Activated naive CD4-positive, alpha-beta T cell treated with anti-CD3 and anti-CD28 coated beads, Interleukin-2, amount 50 U/mL, for 24 hours (primary cell): Measurements from ENCODE around the gene C1orf21.
"Not testable (repeated sequence)": the region's sequence is repeated elsewhere in the genome, so short reads cannot be mapped to it uniquely, and the experiment has no call there.

Source experiments
- H3K27ac Mint-ChIP-seq: one replicate; pipeline ENCODE4 v1.8.0; 2021; ENCODE audit warnings: mild to moderate bottlenecking, mixed read lengths
- H3K27me3 Mint-ChIP-seq: one replicate; pipeline ENCODE4 v1.8.0; 2021; ENCODE audit warnings: mixed read lengths
- H3K36me3 Mint-ChIP-seq: one replicate; pipeline ENCODE4 v1.8.0; 2021; ENCODE audit warnings: mixed read lengths
- H3K4me1 Mint-ChIP-seq: one replicate; pipeline ENCODE4 v1.8.0; 2021; ENCODE audit warnings: mixed read lengths
- H3K4me3 Mint-ChIP-seq: one replicate; pipeline ENCODE4 v1.8.0; 2021; ENCODE audit warnings: mild to moderate bottlenecking, mixed read lengths
- H3K9me3 Mint-ChIP-seq: one replicate; pipeline ENCODE4 v1.8.0; 2021; ENCODE audit warnings: mixed read lengths

Gene C1orf21

GRCh38 chr1:184386312-184387068 is at the start of gene C1orf21:
TSS of gene C1orf21 (plus strand) at chr1:184387029. CDS start at chr1:184477510, 90,481 bp downstream.
- Mint-ChIP-seq H3K27ac (no peak within 1 kb of the TSS), H3K4me1 (peaks cover 16% of the 10 kb centered on the region), H3K27me3 (peaks cover 55% of the 10 kb centered on the region), H3K36me3 (no peaks in the 10 kb centered on the region), H3K4me3 (peak within 1 kb of the TSS; percentile 83), H3K9me3 (no peaks in the 10 kb centered on the region)

- not testable (repeated sequence) for H3K36me3 Mint-ChIP-seq, H3K27ac Mint-ChIP-seq, H3K9me3 Mint-ChIP-seq, H3K27me3 Mint-ChIP-seq, H3K4me3 Mint-ChIP-seq, H3K4me1 Mint-ChIP-seq
Observed at GRCh38 chr1:184337865-184338264, 49.0 kb upstream of the C1orf21 start.

GRCh38 chr1:184340984-184341383 is 45.8 kb upstream of the C1orf21 start:
- Mint-ChIP-seq H3K36me3 (no peaks in the 10 kb centered on the region), H3K4me3 (no peak overlapping the region), H3K27ac (no peak overlapping the region), H3K4me1 (no peaks in the 10 kb centered on the region), H3K27me3 (peaks cover 6% of the 10 kb centered on the region), H3K9me3 (peaks cover 9% of the 10 kb centered on the region)

GRCh38 chr1:184350573-184350972 is 36.3 kb upstream of the C1orf21 start:
- H3K27me3 Mint-ChIP-seq = peaks cover 16% of the 10 kb centered on the region
- no peaks in the 10 kb centered on the region for H3K9me3 Mint-ChIP-seq
- no peak overlapping the region for H3K27ac Mint-ChIP-seq
- no peaks in the 10 kb centered on the region for H3K4me1 Mint-ChIP-seq
- H3K4me3 Mint-ChIP-seq = no peak overlapping the region
- no peaks in the 10 kb centered on the region for H3K36me3 Mint-ChIP-seq

- no peaks in the 10 kb centered on the region for H3K9me3 Mint-ChIP-seq
- peaks cover 16% of the 10 kb centered on the region for H3K27me3 Mint-ChIP-seq
- H3K4me3 Mint-ChIP-seq = no peak overlapping the region
- no peaks in the 10 kb centered on the region for H3K36me3 Mint-ChIP-seq
- H3K4me1 Mint-ChIP-seq = no peaks in the 10 kb centered on the region
- H3K27ac Mint-ChIP-seq = no peak overlapping the region
Observed at GRCh38 chr1:184351416-184351975, 35.3 kb upstream of the C1orf21 start.

- H3K4me1 Mint-ChIP-seq = no peaks in the 10 kb centered on the region
Observed at GRCh38 chr1:184352776-184353175, 34.1 kb upstream of the C1orf21 start.

GRCh38 chr1:184354719-184355118 is 32.1 kb upstream of the C1orf21 start:
- H3K36me3 Mint-ChIP-seq = no peaks in the 10 kb centered on the region
- H3K27me3 Mint-ChIP-seq = peaks cover 18% of the 10 kb centered on the region
- H3K4me1 Mint-ChIP-seq = no peaks in the 10 kb centered on the region
- H3K4me3 Mint-ChIP-seq = no peak overlapping the region
- no peaks in the 10 kb centered on the region for H3K9me3 Mint-ChIP-seq
- H3K27ac Mint-ChIP-seq = no peak overlapping the region

More at GRCh38 chr1:184352776-184353175, 34.1 kb upstream of the C1orf21 start:
- Mint-ChIP-seq H3K4me3 (no peak overlapping the region), H3K27ac (no peak overlapping the region), H3K9me3 (no peaks in the 10 kb centered on the region), H3K27me3 (peaks cover 18% of the 10 kb centered on the region), H3K36me3 (no peaks in the 10 kb centered on the region)

GRCh38 chr1:184356891-184357290 is 29.9 kb upstream of the C1orf21 start:
- Mint-ChIP-seq H3K36me3 (no peaks in the 10 kb centered on the region), H3K4me1 (no peaks in the 10 kb centered on the region), H3K4me3 (no peak overlapping the region)

GRCh38 chr1:184358256-184358655 is 28.6 kb upstream of the C1orf21 start:
- no peaks in the 10 kb centered on the region for H3K4me1 Mint-ChIP-seq
- peaks cover 16% of the 10 kb centered on the region for H3K27me3 Mint-ChIP-seq

More at GRCh38 chr1:184356891-184357290, 29.9 kb upstream of the C1orf21 start:
- no peak overlapping the region for H3K27ac Mint-ChIP-seq
- H3K27me3 Mint-ChIP-seq = peaks cover 21% of the 10 kb centered on the region
- no peaks in the 10 kb centered on the region for H3K9me3 Mint-ChIP-seq

GRCh38 chr1:184359909-184360308 is 26.9 kb upstream of the C1orf21 start:
- Mint-ChIP-seq H3K27ac (no peak overlapping the region), H3K9me3 (no peaks in the 10 kb centered on the region), H3K36me3 (no peaks in the 10 kb centered on the region), H3K4me1 (no peaks in the 10 kb centered on the region), H3K27me3 (peaks cover 14% of the 10 kb centered on the region), H3K4me3 (no peak overlapping the region)

More at GRCh38 chr1:184358256-184358655, 28.6 kb upstream of the C1orf21 start:
- Mint-ChIP-seq H3K36me3 (no peaks in the 10 kb centered on the region), H3K4me3 (no peak overlapping the region), H3K27ac (no peak overlapping the region), H3K9me3 (no peaks in the 10 kb centered on the region)

GRCh38 chr1:184362876-184363275 is 24.0 kb upstream of the C1orf21 start:
- Mint-ChIP-seq H3K4me1 (no peaks in the 10 kb centered on the region), H3K9me3 (no peaks in the 10 kb centered on the region), H3K36me3 (no peaks in the 10 kb centered on the region), H3K27me3 (peaks cover 7% of the 10 kb centered on the region), H3K4me3 (no peak overlapping the region), H3K27ac (no peak overlapping the region)

GRCh38 chr1:184365699-184366098 is 21.1 kb upstream of the C1orf21 start:
- Mint-ChIP-seq H3K9me3 (no peaks in the 10 kb centered on the region), H3K27me3 (peaks cover 11% of the 10 kb centered on the region), H3K4me3 (no peak overlapping the region), H3K36me3 (no peaks in the 10 kb centered on the region), H3K4me1 (no peaks in the 10 kb centered on the region), H3K27ac (no peak overlapping the region)

GRCh38 chr1:184366997-184367396 is 19.8 kb upstream of the C1orf21 start:
- Mint-ChIP-seq H3K4me1 (no peaks in the 10 kb centered on the region), H3K36me3 (no peaks in the 10 kb centered on the region), H3K9me3 (no peaks in the 10 kb centered on the region), H3K4me3 (no peak overlapping the region), H3K27ac (no peak overlapping the region), H3K27me3 (peaks cover 10% of the 10 kb centered on the region)

GRCh38 chr1:184367427-184368038 is 19.3 kb upstream of the C1orf21 start:
- no peaks in the 10 kb centered on the region for H3K4me1 Mint-ChIP-seq
- H3K36me3 Mint-ChIP-seq = no peaks in the 10 kb centered on the region
- H3K9me3 Mint-ChIP-seq = no peaks in the 10 kb centered on the region
- no peak overlapping the region for H3K4me3 Mint-ChIP-seq
- H3K27ac Mint-ChIP-seq = no peak overlapping the region
- peaks cover 10% of the 10 kb centered on the region for H3K27me3 Mint-ChIP-seq

- Mint-ChIP-seq H3K9me3 (no peaks in the 10 kb centered on the region), H3K27ac (no peak overlapping the region), H3K4me3 (no peak overlapping the region), H3K36me3 (no peaks in the 10 kb centered on the region), H3K4me1 (no peaks in the 10 kb centered on the region), H3K27me3 (peaks cover 12% of the 10 kb centered on the region)
Observed at GRCh38 chr1:184368354-184368753, 18.5 kb upstream of the C1orf21 start.

GRCh38 chr1:184370850-184371249 is 16.0 kb upstream of the C1orf21 start:
- Mint-ChIP-seq H3K9me3 (no peaks in the 10 kb centered on the region), H3K27ac (no peak overlapping the region), H3K36me3 (no peaks in the 10 kb centered on the region), H3K4me1 (no peaks in the 10 kb centered on the region), H3K4me3 (no peak overlapping the region), H3K27me3 (peaks cover 10% of the 10 kb centered on the region)
